CD1c-positive myeloid dendritic cell (primary cell): ENCODE results near the gene ANAPC10.
"Not testable (repeated sequence)": the region's sequence is repeated elsewhere in the genome, so short reads cannot be mapped to it uniquely, and the experiment has no call there.

ENCODE experiments used
- DNase-seq: peaks from one replicate; pipeline ENCODE4 v3.0.0-alpha.2; 2016; ENCODE audit errors: extremely low spot score

Gene ANAPC10

DNA sequence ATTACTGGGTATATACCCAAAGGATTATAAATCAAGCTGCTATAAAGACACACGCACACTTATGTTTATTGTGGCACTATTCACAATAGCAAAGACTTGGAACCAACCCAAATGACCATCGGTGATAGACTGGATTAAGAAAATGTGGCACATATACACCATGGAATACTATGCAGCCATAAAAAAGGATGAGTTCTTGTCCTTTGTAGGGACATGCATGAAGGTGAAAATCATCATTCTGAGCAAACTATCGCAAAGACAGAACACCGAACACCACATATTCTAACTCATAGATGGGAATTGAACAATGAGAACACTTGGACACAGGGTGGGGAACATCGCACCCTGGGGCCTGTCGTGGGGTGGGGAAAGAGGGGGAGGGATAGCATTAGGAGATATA, 87.7 kb downstream of the ANAPC10 start:
- not testable (repeated sequence) for DNase-seq

GRCh38 chr4:145003675-145004074, 94.3 kb downstream of the ANAPC10 start:
- no peak for DNase-seq

- DNase-seq: no peak
Observed at GRCh38 chr4:145001635-145002034, 96.4 kb downstream of the ANAPC10 start.

DNA sequence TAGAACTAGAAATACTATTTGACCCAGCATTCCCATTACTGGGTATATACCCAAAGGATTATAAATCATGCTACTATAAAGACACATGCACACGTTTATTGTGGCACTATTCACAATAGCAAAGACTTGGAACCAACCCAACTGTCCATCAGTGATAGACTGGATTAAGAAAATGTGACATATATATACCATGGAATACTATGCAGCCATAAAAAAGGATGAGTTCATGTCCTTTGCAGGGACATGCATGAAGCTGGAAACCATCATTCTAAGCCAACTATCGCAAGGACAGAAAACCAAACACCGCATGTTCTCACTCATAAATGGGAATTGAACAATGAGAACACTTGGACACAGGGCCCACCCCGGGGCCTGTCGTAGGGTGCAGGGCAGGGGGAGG, 97.3 kb downstream of the ANAPC10 start:
- DNase-seq: not testable (repeated sequence)

- no peak for DNase-seq
Observed at GRCh38 chr4:144989306-144989705, 108.7 kb downstream of the ANAPC10 start.

- no peak for DNase-seq
Observed at GRCh38 chr4:144985531-144985930, 112.5 kb downstream of the ANAPC10 start.

DNA sequence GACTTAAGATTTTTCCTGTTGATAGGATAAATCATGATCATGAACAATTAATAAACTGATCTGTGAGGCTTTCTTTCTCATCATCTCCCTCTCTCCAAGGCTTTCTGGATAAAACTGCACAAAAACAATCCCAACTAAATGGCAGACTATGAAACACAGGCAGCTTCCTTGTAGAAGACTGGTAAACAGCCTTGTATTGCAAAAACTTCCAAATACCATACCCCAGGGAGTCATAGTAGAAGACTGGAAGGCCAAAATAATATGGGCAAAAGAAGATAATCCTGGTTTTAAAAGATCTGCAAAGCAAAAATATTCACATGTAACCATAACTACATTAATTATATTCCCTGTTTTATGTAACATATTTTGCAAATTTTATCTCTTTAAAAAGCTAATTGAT, 113.0 kb downstream of the ANAPC10 start:
- no peak for DNase-seq

GRCh38 chr4:144984241-144984640, 113.8 kb downstream of the ANAPC10 start:
- no peak for DNase-seq

- DNase-seq: no peak
Observed at GRCh38 chr4:144975718-144976117, 122.3 kb downstream of the ANAPC10 start.

- DNase-seq: no peak
Observed at GRCh38 chr4:144970597-144970996, 127.4 kb downstream of the ANAPC10 start.

GRCh38 chr4:144969821-144970220, 128.2 kb downstream of the ANAPC10 start:
- no peak for DNase-seq

- no peak for DNase-seq
Observed at GRCh38 chr4:144968606-144969005, 129.4 kb downstream of the ANAPC10 start.

DNA sequence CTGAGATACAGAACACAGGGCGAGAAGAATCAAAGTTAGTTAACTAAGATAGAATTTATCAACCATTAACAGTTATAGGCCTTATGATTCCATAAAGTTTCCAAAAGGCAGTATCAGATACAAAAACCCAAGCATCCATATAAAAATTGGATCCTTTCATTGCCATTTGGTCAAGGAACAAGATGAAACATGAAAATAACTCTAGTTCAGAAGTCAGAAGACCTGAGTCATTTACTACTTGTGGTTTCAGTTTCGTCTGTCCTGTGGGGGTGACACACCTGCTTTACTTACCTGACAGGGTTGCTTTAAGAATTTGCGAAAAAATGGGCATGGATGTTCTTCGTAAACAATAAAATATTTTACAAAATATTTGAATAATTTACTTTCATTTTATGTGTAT, 130.8 kb downstream of the ANAPC10 start:
- no peak for DNase-seq

DNA sequence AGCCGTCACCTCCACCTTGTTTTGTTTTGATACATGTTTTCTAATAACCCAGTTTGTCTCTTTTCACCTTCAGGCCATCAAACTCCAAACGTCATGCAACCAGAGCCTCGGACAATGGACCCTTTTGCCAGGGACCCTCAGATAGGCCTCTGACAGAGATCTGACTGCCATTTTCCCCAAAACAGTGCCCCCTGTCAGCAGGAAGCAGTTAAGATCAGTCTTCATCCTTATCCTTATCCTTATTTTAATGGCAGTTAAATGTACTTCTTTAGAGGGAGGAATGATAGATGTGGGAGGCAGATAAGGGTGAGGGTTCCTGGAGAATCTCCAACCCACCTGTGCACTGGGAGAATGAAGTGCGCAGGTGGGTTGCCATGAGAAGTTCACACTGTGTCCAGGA, 135.7 kb downstream of the ANAPC10 start:
- DNase-seq: no peak

DNA sequence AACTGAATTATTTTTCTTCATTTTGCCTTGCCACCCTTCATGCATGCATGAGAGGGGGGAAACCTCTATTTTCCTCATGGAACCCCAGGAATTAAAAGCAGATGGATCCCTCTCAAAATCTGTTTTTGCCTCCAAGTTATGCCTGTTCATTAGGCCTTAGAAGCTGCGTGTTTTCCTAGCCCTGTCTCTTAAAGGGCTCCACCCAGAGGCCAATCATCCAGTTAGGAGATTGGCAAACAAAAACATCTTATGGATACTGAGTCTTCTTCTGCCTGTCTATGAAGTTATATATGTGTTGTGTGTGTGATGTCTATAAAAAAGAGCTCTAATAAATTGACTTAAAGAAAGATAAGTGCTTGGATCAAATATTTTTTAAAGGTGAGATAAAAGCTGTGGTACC, 142.9 kb downstream of the ANAPC10 start:
- DNase-seq: no peak

DNA sequence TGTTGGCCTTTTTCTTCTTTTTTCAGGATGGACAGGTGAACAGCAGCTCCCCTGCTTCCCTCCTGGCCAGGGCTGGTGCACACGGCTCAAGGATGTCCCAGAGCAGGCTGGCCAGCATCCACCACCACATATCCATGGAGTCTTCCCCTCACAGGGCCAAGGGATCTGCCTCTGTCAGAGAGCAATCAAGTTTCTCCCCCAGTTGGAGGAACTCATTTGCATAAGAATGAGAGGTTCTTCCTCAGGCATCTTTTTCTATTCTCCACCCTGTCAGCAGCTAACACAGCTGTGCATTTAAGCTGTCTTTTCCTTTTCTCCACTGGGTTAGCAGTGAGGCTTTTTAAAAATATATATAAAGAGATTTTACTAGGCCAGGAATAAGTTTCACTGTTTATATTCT, 143.8 kb downstream of the ANAPC10 start:
- no peak for DNase-seq

DNA sequence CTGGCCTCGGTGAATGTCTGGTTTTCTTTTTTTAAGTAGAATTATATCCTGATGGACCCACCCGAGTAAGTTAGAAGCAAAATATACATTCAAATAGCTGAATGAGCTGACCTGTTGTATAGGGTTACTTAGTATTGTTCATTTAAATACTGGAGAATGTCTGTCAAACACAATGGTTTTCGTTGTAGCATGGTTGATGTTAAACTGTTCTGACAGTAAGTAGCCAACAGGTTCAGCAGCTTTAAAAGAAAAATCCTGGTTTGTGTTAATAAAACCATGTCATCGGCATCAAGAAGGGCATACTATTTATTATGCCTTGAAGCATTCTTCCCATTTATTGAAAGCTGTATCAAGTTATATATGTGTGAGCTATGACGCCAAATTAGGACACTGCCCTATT, 149.6 kb downstream of the ANAPC10 start:
- DNase-seq: no peak

DNA sequence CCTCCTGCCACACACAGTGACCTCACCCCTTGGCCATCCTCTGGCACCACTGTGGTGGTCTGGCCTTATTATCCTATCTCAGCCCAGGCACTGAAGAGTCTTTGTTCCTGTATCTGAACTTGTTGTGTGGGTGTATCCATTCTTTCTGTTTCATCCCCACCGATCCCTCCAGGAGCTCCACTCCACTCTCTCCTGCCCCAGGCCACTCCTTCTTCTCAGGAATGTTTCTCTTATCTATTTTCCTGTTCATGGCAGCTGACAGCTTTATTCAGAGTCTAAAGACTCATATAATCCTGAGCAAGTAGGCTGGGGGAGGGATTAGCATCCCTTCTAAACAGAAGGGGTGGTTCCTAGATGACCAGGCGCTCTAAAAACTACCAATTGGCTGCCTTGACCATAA, 150.0 kb downstream of the ANAPC10 start:
- DNase-seq: no peak
